ELR (cell line): ENCODE results near the gene ATXN2.

ENCODE experiments used
- DNase-seq: peaks from one replicate; pipeline ENCODE4 v3.0.0-alpha.2; 2015; ENCODE audit warnings: low read depth

Gene ATXN2

GRCh38 chr12:111436811-111437210 lies 162.3 kb downstream of the ATXN2 start:
- peak; percentile 18 for DNase-seq

- peak; percentile 6 for DNase-seq
These were observed 162.8 kb downstream of the ATXN2 start for GRCh38 chr12:111436266-111436665.

- DNase-seq: peak; percentile 35
These were observed 163.4 kb downstream of the ATXN2 start for GRCh38 chr12:111435661-111436201.

GRCh38 chr12:111434680-111435338 lies 164.3 kb downstream of the ATXN2 start:
- DNase-seq: peak; percentile 71

- peak; percentile 27 for DNase-seq
These were observed 165.1 kb downstream of the ATXN2 start for GRCh38 chr12:111434049-111434448.

GRCh38 chr12:111431772-111432171 lies 167.3 kb downstream of the ATXN2 start:
- peak; percentile 20 for DNase-seq

GRCh38 chr12:111430433-111431353 lies 168.4 kb downstream of the ATXN2 start:
- DNase-seq: peak; percentile 8

DNA sequence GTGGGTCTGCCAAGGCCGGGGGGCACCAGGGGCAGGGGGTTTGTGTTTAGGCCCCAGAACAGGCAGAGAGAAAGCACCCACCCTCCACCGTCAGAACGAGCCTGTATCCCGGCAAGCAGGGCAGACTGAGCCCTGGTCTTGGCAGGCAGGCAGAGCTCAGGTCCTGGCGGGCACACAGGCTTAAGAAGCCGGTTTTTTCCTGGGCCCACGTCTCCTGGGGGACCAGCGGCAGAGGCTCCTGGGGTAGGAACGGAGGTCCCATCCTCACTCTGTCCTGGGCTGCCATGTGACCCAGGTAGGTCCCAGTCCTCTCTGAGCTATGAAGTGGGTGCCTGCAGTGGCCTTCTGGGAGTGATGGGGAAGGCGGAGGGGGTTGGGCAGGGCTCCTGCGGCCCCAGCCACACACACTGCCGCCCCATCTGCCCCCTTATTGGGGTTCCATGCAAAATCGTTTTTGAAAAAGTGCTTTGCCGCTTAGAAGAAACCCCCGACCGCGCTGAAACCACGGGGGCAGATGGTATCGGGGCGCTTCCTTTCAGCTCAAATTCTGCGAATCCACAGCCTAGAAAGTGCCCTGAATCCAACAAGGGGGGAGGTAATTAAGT lies 169.2 kb downstream of the ATXN2 start:
- no peak for DNase-seq

DNA sequence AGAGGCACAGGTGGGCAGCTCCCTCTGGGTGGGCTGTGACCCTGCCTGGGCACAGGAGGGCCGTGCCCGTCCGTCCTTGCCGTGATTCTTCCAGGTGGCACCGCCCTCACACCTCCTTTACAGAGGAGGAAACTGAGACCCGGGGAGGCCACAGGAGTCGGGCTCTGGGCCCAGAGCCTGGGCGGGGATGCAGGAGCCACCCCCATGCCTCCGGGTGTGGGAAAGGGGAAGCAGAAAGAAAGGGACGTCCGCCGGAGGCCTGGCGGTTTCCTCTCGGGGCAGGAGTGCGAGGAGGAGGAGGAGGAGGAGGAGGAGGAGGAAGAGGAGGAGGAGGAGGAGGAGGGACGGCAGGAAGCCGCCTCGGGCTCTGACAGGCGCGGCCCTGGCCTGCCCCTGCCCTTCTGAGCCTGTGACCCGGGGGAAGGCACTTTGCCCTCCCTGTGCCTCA lies 170.4 kb downstream of the ATXN2 start:
- no peak for DNase-seq

DNA sequence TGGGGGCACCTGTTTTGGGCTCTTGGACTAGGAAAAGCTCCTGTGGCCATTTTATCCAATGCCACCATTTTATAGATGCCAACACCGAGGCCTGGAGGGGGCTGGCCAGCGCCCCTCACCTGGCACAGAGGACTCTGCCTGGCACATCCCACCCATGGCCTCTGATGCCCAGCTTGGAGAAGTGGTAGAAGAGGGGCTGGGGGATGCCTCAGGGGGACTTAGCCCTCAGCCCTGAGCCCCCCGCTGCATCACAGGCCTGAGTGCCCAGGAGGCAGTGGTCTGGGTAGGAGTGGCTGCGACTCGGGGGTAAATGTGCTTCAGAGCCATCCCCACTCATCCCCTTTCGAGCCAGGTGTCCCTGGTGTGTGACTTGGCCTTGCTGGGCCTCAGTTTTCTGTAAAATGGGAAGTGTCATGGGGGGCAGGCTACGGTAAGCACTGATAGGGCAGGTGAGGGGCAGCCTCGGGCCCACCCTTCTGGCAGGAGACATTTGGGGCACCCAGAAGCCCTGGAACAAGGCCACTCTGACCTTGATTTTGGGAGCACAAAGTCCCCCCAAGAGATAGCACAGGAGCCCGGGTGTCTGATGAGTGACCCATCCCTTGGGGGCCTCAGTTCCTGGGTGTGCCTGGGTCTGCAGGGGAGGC lies 170.9 kb downstream of the ATXN2 start:
- DNase-seq: no peak

GRCh38 chr12:111427417-111428074 lies 171.6 kb downstream of the ATXN2 start:
- DNase-seq: no peak

DNA sequence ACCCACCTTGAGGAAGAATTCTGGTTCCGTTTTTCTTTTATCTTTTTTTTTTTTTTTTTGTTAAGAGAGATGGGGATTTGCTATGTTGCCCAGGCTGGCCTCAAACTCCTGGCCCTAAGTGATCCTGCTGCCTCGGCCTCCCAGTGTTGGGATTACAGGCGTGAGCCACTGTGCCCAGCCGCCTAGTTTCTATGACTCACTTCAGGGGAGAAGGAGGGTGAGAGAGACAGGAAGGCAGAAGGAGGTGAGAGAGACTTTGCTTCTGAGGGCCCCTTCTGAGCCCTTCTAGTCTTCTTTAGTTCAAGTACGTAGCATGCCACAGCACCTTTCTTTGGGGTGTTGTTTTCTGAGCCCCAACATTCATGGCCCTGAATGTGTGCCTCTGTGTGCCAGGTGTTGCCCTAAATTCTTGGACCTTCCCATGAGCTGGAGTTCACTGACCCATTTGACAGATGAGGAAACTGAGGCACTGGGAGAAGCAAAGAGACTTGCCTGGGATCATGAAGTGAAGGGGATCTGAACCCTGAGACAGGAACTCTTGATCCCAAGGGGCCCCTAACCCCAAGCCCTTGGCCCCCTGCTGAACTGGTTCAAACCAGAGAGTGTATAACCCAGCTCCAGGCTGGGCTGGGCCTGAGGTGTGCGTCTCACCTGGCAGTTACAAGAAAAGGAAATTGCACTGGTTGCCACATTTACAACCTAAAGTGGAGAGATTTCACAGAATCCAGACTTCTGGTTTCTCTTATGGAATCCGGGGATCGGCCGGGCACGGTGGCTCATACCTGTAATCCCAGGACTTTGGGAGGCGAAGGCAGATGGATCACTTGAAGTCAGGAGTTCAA lies 172.6 kb downstream of the ATXN2 start:
- peak; percentile 85 for DNase-seq

DNA sequence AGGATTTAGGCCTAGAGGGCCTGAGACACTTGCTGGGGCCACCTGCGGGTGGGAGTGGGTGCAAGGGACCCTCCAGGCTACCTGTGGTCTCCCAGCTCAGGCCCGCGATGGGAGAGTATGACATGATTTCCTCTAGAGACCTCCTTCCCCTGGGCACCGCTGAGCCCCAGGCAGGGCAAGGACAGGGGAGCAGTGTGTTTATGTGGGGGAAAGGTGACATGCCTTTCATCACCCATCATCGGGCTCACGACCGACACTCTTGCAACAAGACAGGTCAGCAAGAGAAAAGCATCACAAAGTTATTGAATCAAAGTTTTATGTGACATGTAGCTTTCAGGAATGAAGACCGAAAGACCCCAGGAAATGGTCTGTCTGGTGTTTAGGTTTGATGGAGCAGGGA lies 173.5 kb downstream of the ATXN2 start:
- DNase-seq: peak; percentile 77

- peak; percentile 29 for DNase-seq
These were observed 174.3 kb downstream of the ATXN2 start for GRCh38 chr12:111424793-111425251.

DNA sequence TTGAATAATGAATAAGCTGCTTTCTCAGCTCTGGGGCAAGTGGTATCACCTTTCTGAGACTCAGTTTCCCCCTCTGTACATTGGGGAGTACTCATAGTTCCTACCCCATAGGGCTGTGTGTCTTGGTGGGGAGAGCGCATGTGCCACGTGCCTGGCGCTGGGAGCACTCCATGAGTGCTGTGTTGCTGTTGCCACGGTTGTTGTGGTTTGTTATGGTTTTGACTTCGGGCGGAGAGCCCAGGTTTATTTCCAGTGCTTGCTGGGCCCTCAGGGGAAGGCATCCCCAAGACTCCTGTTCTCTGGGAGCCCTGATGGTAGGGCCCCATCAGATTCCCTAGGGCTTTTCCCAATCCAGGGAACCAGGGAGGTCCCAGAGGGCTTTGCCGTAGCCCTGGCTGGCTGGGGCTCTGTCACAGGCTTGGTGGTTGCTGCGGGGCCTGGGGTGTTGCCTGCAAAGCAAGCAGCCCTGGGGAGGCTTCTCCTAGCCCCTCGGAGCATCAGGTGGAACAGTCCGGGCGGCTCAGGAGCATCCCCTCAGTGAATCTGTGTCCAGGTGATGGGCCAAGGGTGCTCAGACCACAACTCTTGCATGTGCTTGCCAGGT lies 174.8 kb downstream of the ATXN2 start:
- DNase-seq: no peak

DNA sequence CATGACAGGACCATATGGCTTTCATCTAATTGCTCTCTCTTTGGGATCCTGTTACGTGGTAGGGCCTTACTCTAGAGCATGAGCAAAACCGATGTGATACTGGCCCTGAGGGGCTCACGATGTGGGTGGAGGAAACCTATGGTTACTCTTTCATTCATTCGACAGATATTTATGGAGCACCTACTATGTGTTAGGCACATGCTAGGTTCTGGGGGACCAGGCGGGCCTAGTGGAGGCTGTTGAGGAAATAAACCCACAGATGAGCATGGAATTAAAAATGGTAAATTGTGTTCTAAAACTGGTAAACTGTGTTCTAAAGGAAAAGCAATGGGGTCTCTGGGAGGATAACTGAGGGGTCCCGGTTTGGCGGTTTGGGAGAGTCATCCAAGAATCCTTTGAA lies 178.6 kb downstream of the ATXN2 start:
- DNase-seq: no peak

DNA sequence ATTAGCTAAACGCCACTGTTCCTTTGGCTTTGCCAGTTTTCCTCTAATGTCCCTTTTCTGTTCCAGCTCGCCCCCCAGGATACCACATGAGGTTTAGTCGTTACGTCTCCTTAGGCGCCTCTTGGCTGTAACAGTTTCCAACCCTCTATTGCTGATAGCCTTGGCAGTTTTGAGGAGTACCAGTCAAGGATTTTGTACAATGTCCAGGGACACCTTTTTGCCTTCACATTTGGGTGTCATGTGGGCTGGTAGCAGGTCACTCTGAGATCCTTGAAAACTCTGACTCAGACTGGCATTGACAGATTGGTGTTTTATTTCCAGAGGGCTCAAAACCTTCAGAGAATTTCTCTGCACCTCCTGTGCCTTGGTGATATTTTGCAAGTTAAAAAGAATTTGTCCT lies 179.3 kb downstream of the ATXN2 start:
- no peak for DNase-seq

- DNase-seq: no peak
These were observed 180.6 kb downstream of the ATXN2 start for GRCh38 chr12:111418594-111418880.

DNA sequence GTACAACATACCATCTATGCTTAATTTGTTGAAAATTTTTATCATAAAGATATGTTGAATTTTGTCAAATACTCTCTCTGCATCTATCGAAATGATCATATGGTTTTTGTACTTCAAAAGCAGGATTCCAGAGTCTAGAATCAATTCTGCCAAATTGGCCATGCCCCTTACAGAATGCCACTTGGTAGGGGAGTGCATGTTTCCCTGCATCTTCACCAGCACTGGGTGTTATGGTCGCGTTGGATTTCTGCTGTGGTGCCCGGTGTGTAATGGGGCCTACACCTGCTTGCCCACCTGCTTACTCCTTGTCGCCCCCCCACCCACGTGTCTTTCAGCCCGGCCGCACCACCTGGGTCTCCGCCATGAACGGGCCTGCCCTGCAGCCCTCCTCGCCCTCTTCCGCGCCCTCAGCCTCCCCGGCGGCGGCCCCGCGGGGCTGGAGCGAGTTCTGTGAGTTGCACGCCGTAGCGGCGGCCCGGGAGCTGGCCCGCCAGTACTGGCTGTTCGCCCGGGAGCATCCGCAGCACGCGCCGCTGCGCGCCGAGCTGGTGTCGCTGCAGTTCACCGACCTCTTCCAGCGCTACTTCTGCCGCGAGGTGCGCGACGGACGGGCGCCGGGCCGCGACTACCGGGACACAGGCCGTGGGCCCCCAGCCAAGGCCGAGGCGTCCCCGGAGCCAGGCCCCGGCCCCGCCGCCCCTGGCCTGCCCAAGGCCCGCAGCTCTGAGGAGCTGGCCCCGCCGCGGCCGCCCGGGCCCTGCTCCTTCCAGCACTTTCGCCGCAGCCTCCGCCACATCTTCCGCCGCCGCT lies 181.1 kb downstream of the ATXN2 start:
- DNase-seq: no peak
